IPS-NIHi7 (cell line): ENCODE measurements around the gene NAP1L5.
A peak's percentile ranks its signal among the peaks of the same experiment; 100 is the strongest.

Source experiments
- DNase-seq: peaks from one replicate; pipeline ENCODE4 v3.0.0; 2012; ENCODE audit warnings: mixed read lengths; ENCODE audit errors: extremely low spot score

NAP1L5 gene

GRCh38 chr4:88722276-88722780 lies 24.7 kb upstream of the NAP1L5 start:
- no peak for DNase-seq

- DNase-seq: no peak
Measured at GRCh38 chr4:88720451-88721428, 23.1 kb upstream of the NAP1L5 start.

- DNase-seq: no peak
Measured at GRCh38 chr4:88719381-88719780, 21.8 kb upstream of the NAP1L5 start.

GRCh38 chr4:88718098-88718497 lies 20.5 kb upstream of the NAP1L5 start:
- no peak for DNase-seq

- DNase-seq: no peak
Measured at GRCh38 chr4:88713782-88714181, 16.2 kb upstream of the NAP1L5 start.

GRCh38 chr4:88709989-88710388 lies 12.4 kb upstream of the NAP1L5 start:
- no peak for DNase-seq

- DNase-seq: peak; percentile 41
Measured at GRCh38 chr4:88706574-88706973, 8.9 kb upstream of the NAP1L5 start.

GRCh38 chr4:88705805-88706492 lies 8.3 kb upstream of the NAP1L5 start:
- no peak for DNase-seq

GRCh38 chr4:88705223-88705622 lies 7.6 kb upstream of the NAP1L5 start:
- no peak for DNase-seq

GRCh38 chr4:88702782-88703181 lies 5.2 kb upstream of the NAP1L5 start:
- no peak for DNase-seq

- DNase-seq: no peak
Measured at GRCh38 chr4:88698519-88698918, 890 bp upstream of the NAP1L5 start.

GRCh38 chr4:88697141-88697540 lies 488 bp downstream of the NAP1L5 start:
- no peak for DNase-seq

- no peak for DNase-seq
Measured at GRCh38 chr4:88696630-88697029, 999 bp downstream of the NAP1L5 start.

- DNase-seq: no peak
Measured at GRCh38 chr4:88693792-88694191, 3.8 kb downstream of the NAP1L5 start.

- DNase-seq: no peak
Measured at GRCh38 chr4:88690355-88690754, 7.3 kb downstream of the NAP1L5 start.

- DNase-seq: no peak
Measured at GRCh38 chr4:88681209-88681608, 16.4 kb downstream of the NAP1L5 start.

- no peak for DNase-seq
Measured at GRCh38 chr4:88675543-88675942, 22.1 kb downstream of the NAP1L5 start.

- DNase-seq: no peak
Measured at GRCh38 chr4:88674979-88675378, 22.6 kb downstream of the NAP1L5 start.

- no peak for DNase-seq
Measured at GRCh38 chr4:88674565-88674964, 23.1 kb downstream of the NAP1L5 start.

GRCh38 chr4:88673886-88674285 lies 23.7 kb downstream of the NAP1L5 start:
- no peak for DNase-seq

- peak; percentile 49 for DNase-seq
Measured at GRCh38 chr4:88672987-88673386, 24.6 kb downstream of the NAP1L5 start.

GRCh38 chr4:88661739-88662138 lies 35.9 kb downstream of the NAP1L5 start:
- DNase-seq: no peak
